Endothelial cell (in vitro differentiated cells): Measurements from ENCODE around the gene SPACDR. TPM values are rescaled to one million over a fixed set of nuclear protein-coding genes. Genes with fewer than 3 reads are reported as not detected.
"Not testable (repeated sequence)": the region's sequence is repeated elsewhere in the genome, so short reads cannot be mapped to it uniquely, and the experiment has no call there.

Experiments
- DNase-seq: peaks from one replicate; pipeline ENCODE4 v3.0.0; 2021; ENCODE audit warnings: low spot score
- H3K27ac Mint-ChIP-seq: one replicate; pipeline ENCODE4 v1.8.0; 2021; ENCODE audit warnings: mixed read lengths, inconsistent platforms; ENCODE audit not compliant: unreplicated experiment
- H3K27me3 Mint-ChIP-seq: one replicate; pipeline ENCODE4 v1.8.0; 2021; ENCODE audit warnings: mild to moderate bottlenecking, moderate library complexity, mixed read lengths, inconsistent platforms; ENCODE audit not compliant: unreplicated experiment
- H3K36me3 Mint-ChIP-seq: one replicate; pipeline ENCODE4 v1.8.0; 2021; ENCODE audit warnings: mild to moderate bottlenecking, low read depth, mixed read lengths, inconsistent platforms; ENCODE audit not compliant: unreplicated experiment
- H3K4me1 Mint-ChIP-seq: one replicate; pipeline ENCODE4 v1.8.0; 2021; ENCODE audit warnings: mild to moderate bottlenecking, mixed read lengths, inconsistent platforms; ENCODE audit not compliant: unreplicated experiment
- H3K4me3 Mint-ChIP-seq: one replicate; pipeline ENCODE4 v1.8.0; 2021; ENCODE audit warnings: mild to moderate bottlenecking, mixed read lengths, inconsistent platforms; ENCODE audit not compliant: unreplicated experiment
- H3K9me3 Mint-ChIP-seq: one replicate; pipeline ENCODE4 v1.8.0; 2021; ENCODE audit warnings: mixed read lengths, inconsistent platforms; ENCODE audit not compliant: unreplicated experiment
- CTCF ChIP-seq: fragments of 200-600 bp; sonication (generic); IDR thresholded peaks from one replicate; pipeline ENCODE4 v1.5.0; 2021; ENCODE audit warnings: antibody characterized with exemption; ENCODE audit not compliant: unreplicated experiment
- total RNA-seq: library from RNA; stranded (reverse); fragmentation: NEBNext Ultra II Directional; extraction: Animal tissue kit (Norgen Biotek cat#: 25700); gene quantifications from one replicate; pipeline ENCODE4 v1.2.1, GENCODE V29; 2021; ENCODE audit not compliant: unreplicated experiment

Gene SPACDR
- total RNA-seq, 1 donor from 2014 or later = 4.3 TPM

- Mint-ChIP-seq H3K4me3 (no peak overlapping the region), H3K4me1 (peaks cover 28% of the 10 kb centered on the region)
Observed at GRCh38 chr7:100446040-100446439, 18.0 kb downstream of the SPACDR start.

GRCh38 chr7:100444311-100445278 is 19.5 kb downstream of the SPACDR start:
- Mint-ChIP-seq H3K4me1 (peaks cover 28% of the 10 kb centered on the region), H3K27ac (peak overlapping the region; percentile 97), H3K36me3 (no peaks in the 10 kb centered on the region), H3K9me3 (no peaks in the 10 kb centered on the region), H3K27me3 (peaks cover 6% of the 10 kb centered on the region), H3K4me3 (peak overlapping the region; percentile 25)
- no peak for TF ChIP-seq CTCF
- DNase-seq = peak; percentile 56

More at GRCh38 chr7:100446040-100446439, 18.0 kb downstream of the SPACDR start:
- Mint-ChIP-seq H3K27me3 (peaks cover 6% of the 10 kb centered on the region), H3K27ac (no peak overlapping the region), H3K36me3 (no peaks in the 10 kb centered on the region), H3K9me3 (no peaks in the 10 kb centered on the region)
- no peak for TF ChIP-seq CTCF
- DNase-seq = no peak

GRCh38 chr7:100443096-100443840 is 20.8 kb downstream of the SPACDR start:
- no peak for TF ChIP-seq CTCF
- no peak for DNase-seq
- Mint-ChIP-seq H3K4me1 (peaks cover 29% of the 10 kb centered on the region), H3K9me3 (no peaks in the 10 kb centered on the region), H3K27ac (peak overlapping the region; percentile 97), H3K36me3 (no peaks in the 10 kb centered on the region), H3K27me3 (peaks cover 6% of the 10 kb centered on the region), H3K4me3 (no peak overlapping the region)

GRCh38 chr7:100441641-100442535 is 22.2 kb downstream of the SPACDR start:
- Mint-ChIP-seq H3K27ac (no peak overlapping the region), H3K36me3 (no peaks in the 10 kb centered on the region)

GRCh38 chr7:100439244-100439643 is 24.8 kb downstream of the SPACDR start:
- Mint-ChIP-seq H3K36me3 (peaks cover 12% of the 10 kb centered on the region), H3K27me3 (peaks cover 11% of the 10 kb centered on the region), H3K4me1 (peaks cover 31% of the 10 kb centered on the region)
- H3K27ac Mint-ChIP-seq, H3K9me3 Mint-ChIP-seq, H3K4me3 Mint-ChIP-seq, DNase-seq: not testable (repeated sequence)

More at GRCh38 chr7:100441641-100442535, 22.2 kb downstream of the SPACDR start:
- DNase-seq = no peak
- Mint-ChIP-seq H3K4me1 (peaks cover 32% of the 10 kb centered on the region), H3K9me3 (no peaks in the 10 kb centered on the region), H3K4me3 (no peak overlapping the region), H3K27me3 (peaks cover 6% of the 10 kb centered on the region)
- TF ChIP-seq CTCF = no peak

- Mint-ChIP-seq H3K36me3 (peaks cover 16% of the 10 kb centered on the region), H3K4me1 (peaks cover 30% of the 10 kb centered on the region), H3K27me3 (peaks cover 11% of the 10 kb centered on the region)
- H3K9me3 Mint-ChIP-seq, H3K27ac Mint-ChIP-seq, DNase-seq, H3K4me3 Mint-ChIP-seq: not testable (repeated sequence)
Observed at GRCh38 chr7:100438731-100439130, 25.3 kb downstream of the SPACDR start.
